ENCODE results near the gene CLDN6. TPM values are rescaled to one million over a fixed set of nuclear protein-coding genes. Genes with fewer than 3 reads are reported as not detected.

CLDN6 gene
- total RNA-seq, 1 donor from 2014 or later = 257 TPM

DNA sequence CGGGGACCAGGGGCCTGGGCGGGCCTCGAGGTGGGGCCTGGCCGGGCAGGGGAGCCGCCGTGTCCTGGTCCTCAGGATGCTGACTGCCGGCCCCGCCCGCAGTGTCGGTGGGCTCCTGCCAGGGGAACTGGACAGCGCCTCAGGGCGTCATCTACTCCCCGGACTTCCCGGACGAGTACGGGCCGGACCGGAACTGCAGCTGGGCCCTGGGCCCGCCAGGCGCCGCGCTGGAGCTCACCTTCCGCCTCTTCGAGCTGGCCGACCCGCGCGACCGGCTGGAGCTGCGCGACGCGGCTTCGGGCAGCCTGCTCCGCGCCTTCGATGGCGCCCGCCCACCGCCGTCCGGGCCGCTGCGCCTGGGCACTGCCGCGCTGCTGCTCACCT is 51.2 kb downstream of the CLDN6 start:
- no peak overlapping the region for H3K4me3 Mint-ChIP-seq
- TF ChIP-seq, protein P1, sequence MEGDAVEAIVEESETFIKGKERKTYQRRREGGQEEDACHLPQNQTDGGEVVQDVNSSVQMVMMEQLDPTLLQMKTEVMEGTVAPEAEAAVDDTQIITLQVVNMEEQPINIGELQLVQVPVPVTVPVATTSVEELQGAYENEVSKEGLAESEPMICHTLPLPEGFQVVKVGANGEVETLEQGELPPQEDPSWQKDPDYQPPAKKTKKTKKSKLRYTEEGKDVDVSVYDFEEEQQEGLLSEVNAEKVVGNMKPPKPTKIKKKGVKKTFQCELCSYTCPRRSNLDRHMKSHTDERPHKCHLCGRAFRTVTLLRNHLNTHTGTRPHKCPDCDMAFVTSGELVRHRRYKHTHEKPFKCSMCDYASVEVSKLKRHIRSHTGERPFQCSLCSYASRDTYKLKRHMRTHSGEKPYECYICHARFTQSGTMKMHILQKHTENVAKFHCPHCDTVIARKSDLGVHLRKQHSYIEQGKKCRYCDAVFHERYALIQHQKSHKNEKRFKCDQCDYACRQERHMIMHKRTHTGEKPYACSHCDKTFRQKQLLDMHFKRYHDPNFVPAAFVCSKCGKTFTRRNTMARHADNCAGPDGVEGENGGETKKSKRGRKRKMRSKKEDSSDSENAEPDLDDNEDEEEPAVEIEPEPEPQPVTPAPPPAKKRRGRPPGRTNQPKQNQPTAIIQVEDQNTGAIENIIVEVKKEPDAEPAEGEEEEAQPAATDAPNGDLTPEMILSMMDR (IDR thresholded peaks at IDR 0.05; ENCODE audit: unreplicated experiment) = no peak
- H3K27me3 Mint-ChIP-seq (ENCODE audit: low read depth) = peaks cover 16% of the 10 kb centered on the region

DNA sequence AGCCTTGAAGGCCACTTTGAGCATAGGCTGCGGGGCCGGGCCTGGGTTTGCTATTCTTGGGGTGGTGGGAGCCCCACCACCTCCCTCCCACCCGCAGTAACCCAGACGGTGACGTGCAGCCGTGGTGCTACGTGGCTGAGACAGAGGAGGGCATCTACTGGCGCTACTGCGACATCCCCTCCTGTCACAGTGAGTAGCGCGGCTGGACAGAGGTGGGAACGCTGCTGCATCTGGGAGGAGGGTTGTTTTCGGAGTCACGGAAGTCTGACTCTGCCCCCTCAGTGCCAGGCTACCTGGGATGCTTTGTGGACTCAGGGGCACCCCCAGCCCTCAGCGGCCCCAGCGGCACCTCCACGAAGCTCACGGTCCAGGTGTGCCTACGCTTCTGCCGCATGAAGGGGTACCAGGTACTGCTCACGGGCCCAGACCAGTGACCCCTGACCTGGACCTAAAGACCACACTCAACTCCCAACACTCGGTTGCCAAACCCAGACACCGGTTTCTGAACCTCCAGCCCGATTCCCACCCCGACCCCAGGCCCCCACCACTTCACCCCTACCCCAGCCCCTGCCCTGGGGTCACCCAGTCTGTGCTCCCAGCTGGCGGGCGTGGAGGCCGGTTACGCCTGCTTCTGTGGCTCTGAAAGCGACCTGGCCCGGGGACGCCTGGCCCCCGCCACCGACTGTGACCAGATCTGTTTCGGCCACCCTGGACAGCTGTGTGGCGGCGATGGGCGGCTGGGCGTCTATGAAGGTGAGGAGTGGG is 51.8 kb downstream of the CLDN6 start:
- Mint-ChIP-seq H3K36me3 (no peaks in the 10 kb centered on the region), H3K9me3 (no peaks in the 10 kb centered on the region), H3K27me3 (ENCODE audit: low read depth) (peaks cover 18% of the 10 kb centered on the region), H3K27ac (no peak overlapping the region), H3K4me1 (peaks cover 17% of the 10 kb centered on the region), H3K4me3 (no peak overlapping the region)
- TF ChIP-seq, protein P1 (IDR thresholded peaks at IDR 0.05; ENCODE audit: unreplicated experiment) = no peak
- DNase-seq (ENCODE audit: low spot score in 2 of 2, unreplicated experiment in 2 of 2) = no peak

More for the DNA sequence above, 51.2 kb downstream of the CLDN6 start:
- Mint-ChIP-seq H3K36me3 (no peaks in the 10 kb centered on the region), H3K4me1 (peaks cover 15% of the 10 kb centered on the region), H3K9me3 (no peaks in the 10 kb centered on the region), H3K27ac (no peak overlapping the region)
- no peak for DNase-seq (ENCODE audit: low spot score in 2 of 2, unreplicated experiment in 2 of 2)

Other genes with a start within 250 kb of the CLDN6 start
- 192 to 200 TPM (median 195 TPM) in 3 replicates for gene ELOB, start 240.9 kb downstream of the CLDN6 start, total RNA-seq
- not detected in 3 replicates for gene PRSS33, start 230.6 kb downstream of the CLDN6 start, total RNA-seq
- not detected in 3 replicates for gene PRSS41, start 219.7 kb downstream of the CLDN6 start, total RNA-seq
- gene PRSS21, start 200.9 kb downstream of the CLDN6 start, total RNA-seq = not detected in 3 replicates
- gene ZG16B, start 187.9 kb downstream of the CLDN6 start, total RNA-seq = 0.51 to 1.5 TPM (median 0.70 TPM) in 3 replicates
- gene PRSS22, start 160.0 kb downstream of the CLDN6 start, total RNA-seq = 22.8 to 25.1 TPM (median 24.9 TPM) in 3 replicates
- gene FLYWCH2, start 135.0 kb downstream of the CLDN6 start, total RNA-seq = 26.3 to 28.6 TPM (median 28.3 TPM) in 3 replicates
- gene FLYWCH1, start 106.3 kb downstream of the CLDN6 start, total RNA-seq = 25.9 to 29.4 TPM (median 29.0 TPM) in 3 replicates
- 27.3 to 30.5 TPM (median 29.1 TPM) in 3 replicates for gene KREMEN2, start 53.9 kb downstream of the CLDN6 start, total RNA-seq
- 8.1 to 10.1 TPM (median 8.9 TPM) in 3 replicates for gene PAQR4, start 48.8 kb downstream of the CLDN6 start, total RNA-seq
- gene PKMYT1, start 37.7 kb downstream of the CLDN6 start, total RNA-seq = 21.1 to 22.0 TPM (median 21.8 TPM) in 3 replicates
- 5.4 to 5.7 TPM (median 5.4 TPM) in 3 replicates for gene CLDN9, start 5.3 kb downstream of the CLDN6 start, total RNA-seq
- gene TNFRSF12A, start 2.2 kb upstream of the CLDN6 start, total RNA-seq = 44.6 to 45.5 TPM (median 45.1 TPM) in 3 replicates
- 64.0 to 68.5 TPM (median 65.7 TPM) in 3 replicates for gene HCFC1R1, start 5.8 kb upstream of the CLDN6 start, total RNA-seq
- 59.8 to 62.4 TPM (median 60.2 TPM) in 3 replicates for gene THOC6, start 5.9 kb upstream of the CLDN6 start, total RNA-seq
- 4.5 to 5.8 TPM (median 5.1 TPM) in 3 replicates for gene BICDL2, start 18.8 kb upstream of the CLDN6 start, total RNA-seq
- 0.09 to 0.16 TPM (median 0.11 TPM) in 3 replicates for gene MMP25, start 28.4 kb upstream of the CLDN6 start, total RNA-seq
- 4.9 to 6.0 TPM (median 5.5 TPM) in 3 replicates for gene IL32, start 47.5 kb upstream of the CLDN6 start, total RNA-seq
- gene ZSCAN10, start 81.1 kb upstream of the CLDN6 start, total RNA-seq = 0.09 to 0.42 TPM in 2 of 3 replicates, not detected in the other
- 15.4 to 16.7 TPM (median 16.0 TPM) in 3 replicates for gene ZNF205, start 94.4 kb upstream of the CLDN6 start, total RNA-seq
- 12.2 to 13.4 TPM (median 12.7 TPM) in 3 replicates for gene ZNF213, start 116.8 kb upstream of the CLDN6 start, total RNA-seq
- gene OR1F1, start 170.0 kb upstream of the CLDN6 start, total RNA-seq = not detected in 3 replicates
- 8.0 to 8.6 TPM (median 8.3 TPM) in 3 replicates for gene ZNF200, start 217.0 kb upstream of the CLDN6 start, total RNA-seq
- 0.20 TPM in 1 of 3 replicates, not detected in the others for gene MEFV, start 238.4 kb upstream of the CLDN6 start, total RNA-seq